Measurements from ENCODE around the gene KRT5. TPM values are rescaled to one million over a fixed set of nuclear protein-coding genes. Genes with fewer than 3 reads are reported as not detected.
"Not testable (repeated sequence)": the region's sequence is repeated elsewhere in the genome, so short reads cannot be mapped to it uniquely, and the experiment has no call there.

KRT5 gene
- polyA plus RNA-seq, 1 experiment, result not detected

DNA sequence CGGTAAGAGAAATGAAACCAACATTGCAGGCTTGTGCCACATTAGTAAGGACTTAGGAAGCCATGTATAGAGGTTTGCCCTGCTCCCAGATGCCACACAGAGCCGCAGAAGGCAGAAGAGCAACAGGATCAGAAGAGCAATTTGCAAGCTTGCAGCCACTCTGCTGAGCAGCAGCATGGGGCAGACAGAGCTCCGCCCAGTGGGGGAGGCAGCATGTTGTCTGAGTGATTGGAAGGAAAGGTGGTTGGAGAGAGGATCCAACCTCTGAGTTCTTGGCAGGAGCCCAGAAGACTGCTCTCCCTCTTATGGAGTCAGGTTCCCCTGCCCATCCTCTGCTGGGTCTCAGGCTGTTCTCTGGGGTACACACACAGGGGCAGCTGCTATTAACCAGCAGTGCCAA lies 24.8 kb downstream of the KRT5 start:
- H3K9me3 ChIP-seq (ENCODE audit: control insufficient read depth, insufficient read depth, low read length), result no peaks in the 10 kb centered on the region
- TF ChIP-seq, protein P1, sequence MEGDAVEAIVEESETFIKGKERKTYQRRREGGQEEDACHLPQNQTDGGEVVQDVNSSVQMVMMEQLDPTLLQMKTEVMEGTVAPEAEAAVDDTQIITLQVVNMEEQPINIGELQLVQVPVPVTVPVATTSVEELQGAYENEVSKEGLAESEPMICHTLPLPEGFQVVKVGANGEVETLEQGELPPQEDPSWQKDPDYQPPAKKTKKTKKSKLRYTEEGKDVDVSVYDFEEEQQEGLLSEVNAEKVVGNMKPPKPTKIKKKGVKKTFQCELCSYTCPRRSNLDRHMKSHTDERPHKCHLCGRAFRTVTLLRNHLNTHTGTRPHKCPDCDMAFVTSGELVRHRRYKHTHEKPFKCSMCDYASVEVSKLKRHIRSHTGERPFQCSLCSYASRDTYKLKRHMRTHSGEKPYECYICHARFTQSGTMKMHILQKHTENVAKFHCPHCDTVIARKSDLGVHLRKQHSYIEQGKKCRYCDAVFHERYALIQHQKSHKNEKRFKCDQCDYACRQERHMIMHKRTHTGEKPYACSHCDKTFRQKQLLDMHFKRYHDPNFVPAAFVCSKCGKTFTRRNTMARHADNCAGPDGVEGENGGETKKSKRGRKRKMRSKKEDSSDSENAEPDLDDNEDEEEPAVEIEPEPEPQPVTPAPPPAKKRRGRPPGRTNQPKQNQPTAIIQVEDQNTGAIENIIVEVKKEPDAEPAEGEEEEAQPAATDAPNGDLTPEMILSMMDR (IDR thresholded peaks at IDR 0.05; ENCODE audit: low read depth, low read length), result no peak
- no peak overlapping the region for H3K4me3 ChIP-seq (ENCODE audit: low read depth, low read length)
- H3K27me3 ChIP-seq (ENCODE audit: control insufficient read depth, insufficient read depth, low read length), result peaks cover 8% of the 10 kb centered on the region
- no peak for DNase-seq (ENCODE audit: low read depth, low spot score)
- H3K27ac ChIP-seq (ENCODE audit: low read depth, low read length), result no peak overlapping the region
- CTCF ChIA-PET, result interaction anchor here (1.5 kb wide), 1 partner anchor 123 kb away, joined by 3 read pairs; no protein-coding TSS in a partner anchor
- POLR2A ChIA-PET, result no interaction called here

DNA sequence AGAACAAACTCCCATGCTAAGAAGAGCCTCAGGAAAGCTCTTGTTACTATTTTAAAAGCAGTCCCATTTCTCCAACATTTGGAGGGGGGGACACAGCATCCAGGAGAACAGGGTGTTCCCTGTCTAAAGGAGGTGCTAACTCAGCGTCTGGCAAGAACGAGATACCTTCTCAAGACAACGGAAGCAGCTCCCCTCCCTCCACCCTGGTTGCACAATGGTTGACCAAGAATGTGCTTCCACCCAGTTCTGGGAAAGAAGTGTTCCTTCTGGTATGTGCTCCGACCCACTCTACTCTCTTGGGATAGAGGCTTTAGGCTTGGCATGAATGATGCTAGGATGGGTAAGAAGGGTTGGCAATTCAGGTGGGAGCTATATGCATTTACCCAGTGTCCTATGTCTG lies 25.7 kb downstream of the KRT5 start:
- Histone ChIP-seq H3K9me3 (ENCODE audit: control insufficient read depth, insufficient read depth, low read length) (no peaks in the 10 kb centered on the region), H3K4me3 (ENCODE audit: low read depth, low read length) (no peak overlapping the region), H3K27me3 (ENCODE audit: control insufficient read depth, insufficient read depth, low read length) (peaks cover 8% of the 10 kb centered on the region), H3K27ac (ENCODE audit: low read depth, low read length) (no peak overlapping the region)
- no peak for DNase-seq (ENCODE audit: low read depth, low spot score)
- TF ChIP-seq, protein P1 (IDR thresholded peaks at IDR 0.05; ENCODE audit: low read depth, low read length), result no peak
- ChIA-PET CTCF (interaction anchor here (0.8 to 1.5 kb wide), 2 partner anchors 10 to 122 kb away, joined by 3 read pairs; no protein-coding TSS in a partner anchor), POLR2A (no interaction called here)

DNA sequence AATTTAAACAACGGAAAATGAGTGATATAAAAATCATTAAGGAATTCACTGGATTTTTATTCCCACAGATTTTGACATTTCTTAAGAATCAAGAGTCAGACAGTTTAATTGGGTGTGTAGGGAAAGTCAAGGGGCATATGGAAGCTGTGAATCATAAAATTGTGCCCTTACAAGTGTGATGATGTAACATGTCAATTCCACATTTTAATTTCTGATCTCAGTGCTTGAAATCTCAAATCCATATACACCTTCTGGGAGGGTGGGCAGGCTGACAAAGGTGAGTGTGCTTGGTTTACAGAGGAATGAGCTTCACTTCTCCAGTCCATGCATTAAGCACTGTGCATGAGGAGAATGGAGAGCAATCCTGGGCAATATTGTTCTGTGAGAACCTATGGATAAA lies 26.1 kb downstream of the KRT5 start:
- ChIA-PET POLR2A (interaction anchor here (0.5 kb wide), 1 partner anchor 374 kb away, joined by 7 read pairs; no protein-coding TSS in a partner anchor), CTCF (interaction anchor here (0.8 to 1.5 kb wide), 2 partner anchors 11 to 122 kb away, joined by 3 read pairs; no protein-coding TSS in a partner anchor)
- TF ChIP-seq, protein P1 (IDR thresholded peaks at IDR 0.05; ENCODE audit: low read depth, low read length), result no peak
- DNase-seq (ENCODE audit: low read depth, low spot score), result no peak
- no peak overlapping the region for H3K27ac ChIP-seq (ENCODE audit: low read depth, low read length)
- H3K27me3 ChIP-seq (ENCODE audit: control insufficient read depth, insufficient read depth, low read length), result peaks cover 8% of the 10 kb centered on the region
- no peak overlapping the region for H3K4me3 ChIP-seq (ENCODE audit: low read depth, low read length)
- H3K9me3 ChIP-seq (ENCODE audit: control insufficient read depth, insufficient read depth, low read length), result no peaks in the 10 kb centered on the region

DNA sequence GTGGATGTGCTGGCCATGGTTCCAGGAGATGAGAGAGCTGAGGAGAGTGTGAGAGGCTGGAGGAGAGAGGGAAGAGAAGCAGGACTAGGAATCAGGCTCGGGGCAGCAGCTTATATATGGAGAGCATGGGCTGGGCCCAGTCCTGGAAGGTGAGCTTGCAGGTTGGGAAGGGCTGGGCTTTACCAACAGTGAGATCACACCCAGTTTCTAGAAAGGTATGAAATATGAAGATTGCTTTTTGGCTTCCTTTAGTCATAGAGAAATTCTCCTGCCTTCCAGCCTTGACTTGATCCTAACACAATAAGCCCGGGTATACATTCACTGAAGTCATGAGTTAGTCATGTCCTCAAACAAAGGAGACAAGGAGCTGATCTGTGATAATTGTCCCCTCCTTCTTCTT lies 27.0 kb downstream of the KRT5 start, which contains the start of gene KRT6A:
Gene KRT6A, minus strand, starts transcription at position 86 of the 400 bp plus-strand sequence. Its CDS starts 69 bp downstream, at position 17.
- no peak within 1 kb of the TSS for H3K4me3 ChIP-seq (ENCODE audit: low read depth, low read length)
- no peaks in the 10 kb centered on the region for H3K9me3 ChIP-seq (ENCODE audit: control insufficient read depth, insufficient read depth, low read length)
- TF ChIP-seq, protein P1 (IDR thresholded peaks at IDR 0.05; ENCODE audit: low read depth, low read length), result no peak
- H3K27me3 ChIP-seq (ENCODE audit: control insufficient read depth, insufficient read depth, low read length), result peaks cover 8% of the 10 kb centered on the region
- ChIA-PET CTCF (no interaction called here), POLR2A (no interaction called here)
- no peak for DNase-seq (ENCODE audit: low read depth, low spot score)
- no peak within 1 kb of the TSS for H3K27ac ChIP-seq (ENCODE audit: low read depth, low read length)

DNA sequence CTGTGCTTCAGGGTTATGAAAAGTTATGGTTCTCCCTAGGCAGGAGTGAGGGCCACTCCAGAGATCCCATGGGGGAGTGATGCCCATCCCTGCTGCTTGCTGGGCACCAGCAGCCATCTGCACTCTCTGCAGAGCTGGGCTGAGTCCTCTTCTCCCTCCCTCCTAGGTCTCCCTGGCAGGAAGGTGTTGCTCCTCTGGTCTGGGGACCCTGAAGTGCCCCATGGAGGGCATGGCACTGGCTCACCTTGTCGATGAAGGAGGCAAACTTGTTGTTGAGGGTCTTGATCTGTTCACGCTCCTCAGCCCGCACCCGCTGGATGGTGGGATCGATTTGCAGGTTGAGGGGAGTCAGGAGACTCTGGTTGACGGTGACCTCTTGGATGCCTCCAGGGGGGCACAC lies 27.8 kb downstream of the KRT5 start:
- CTCF ChIA-PET; POLR2A ChIA-PET; H3K27me3 ChIP-seq (ENCODE audit: control insufficient read depth, insufficient read depth, low read length); H3K9me3 ChIP-seq (ENCODE audit: control insufficient read depth, insufficient read depth, low read length); H3K27ac ChIP-seq (ENCODE audit: low read depth, low read length); DNase-seq (ENCODE audit: low read depth, low spot score); H3K4me3 ChIP-seq (ENCODE audit: low read depth, low read length): not testable (repeated sequence)

DNA sequence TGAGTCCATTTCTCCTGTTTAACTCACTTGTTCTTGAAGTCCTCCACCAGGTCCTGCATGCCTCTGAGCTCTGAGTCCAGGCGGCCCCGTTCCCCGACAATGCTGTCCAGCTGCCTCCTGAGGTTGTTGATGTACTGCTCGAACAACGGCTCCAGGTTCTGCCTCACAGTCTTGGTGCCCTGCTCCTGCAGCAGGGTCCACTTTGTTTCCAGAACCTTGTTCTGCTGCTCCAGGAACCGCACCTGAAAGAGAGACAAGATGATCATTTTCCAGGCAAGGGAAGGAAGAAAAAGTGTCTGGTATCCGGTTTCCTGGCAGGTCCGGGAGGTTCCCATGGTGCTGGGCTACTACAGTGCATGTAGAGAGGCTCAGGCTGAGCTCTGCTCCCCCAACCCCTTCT lies 28.7 kb downstream of the KRT5 start:
- H3K27me3 ChIP-seq (ENCODE audit: control insufficient read depth, insufficient read depth, low read length); CTCF ChIA-PET; H3K4me3 ChIP-seq (ENCODE audit: low read depth, low read length); POLR2A ChIA-PET; H3K27ac ChIP-seq (ENCODE audit: low read depth, low read length); DNase-seq (ENCODE audit: low read depth, low spot score); H3K9me3 ChIP-seq (ENCODE audit: control insufficient read depth, insufficient read depth, low read length): not testable (repeated sequence)

Data from AG04450 (cell line).